HG02763 (cell line): ENCODE measurements around the gene DOCK2.
"Not testable (repeated sequence)": the region's sequence is repeated elsewhere in the genome, so short reads cannot be mapped to it uniquely, and the experiment has no call there.

Experiments used
- ATAC-seq: cut with Tn5 transposase; IDR thresholded peaks from one replicate; pipeline ENCODE4 v1.9.1; 2021; ENCODE audit warnings: mild to moderate bottlenecking, moderate library complexity; ENCODE audit not compliant: unreplicated experiment

DOCK2 gene

DNA sequence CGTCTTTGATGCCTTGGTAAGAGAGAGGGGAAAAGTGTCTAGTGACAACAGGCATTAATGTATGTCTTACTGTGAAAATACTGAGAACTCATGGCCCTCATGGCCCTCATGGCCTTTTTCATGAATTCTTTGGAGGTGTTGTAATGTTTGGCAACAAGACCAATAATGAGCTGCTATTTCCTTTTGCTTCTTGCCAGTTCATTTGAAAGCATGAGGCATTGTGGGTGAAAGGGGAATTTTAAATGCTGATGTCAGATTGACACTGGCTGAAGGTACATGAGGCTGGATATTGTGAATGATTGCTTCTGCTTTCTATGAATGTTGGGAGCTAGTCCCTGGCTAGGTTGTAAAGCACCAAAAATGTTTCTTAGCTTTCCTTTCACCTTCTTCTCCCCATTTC is 79.2 kb downstream of the DOCK2 start:
- no peak for ATAC-seq

DNA sequence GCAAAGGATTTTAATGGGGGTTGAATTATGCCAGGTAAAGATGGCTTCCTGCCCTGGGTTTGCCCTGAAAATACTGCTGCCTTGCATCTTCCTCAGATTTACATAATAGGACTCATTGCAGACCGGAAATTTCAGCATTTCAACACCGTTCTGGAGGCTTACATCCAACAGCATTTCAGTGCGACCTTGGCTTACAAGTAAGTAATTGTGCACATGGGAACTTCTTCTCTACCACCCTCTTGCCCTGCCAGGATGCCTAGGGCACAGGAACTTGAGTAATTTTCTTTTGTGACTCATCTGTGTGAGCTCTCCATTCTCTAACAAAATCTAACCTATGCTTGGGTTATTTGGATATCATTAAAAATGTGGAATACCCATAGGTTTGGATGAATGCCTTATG is 80.2 kb downstream of the DOCK2 start:
- no peak for ATAC-seq

GRCh38 chr5:169719360-169720314 is 82.6 kb downstream of the DOCK2 start:
- ATAC-seq: no peak

DNA sequence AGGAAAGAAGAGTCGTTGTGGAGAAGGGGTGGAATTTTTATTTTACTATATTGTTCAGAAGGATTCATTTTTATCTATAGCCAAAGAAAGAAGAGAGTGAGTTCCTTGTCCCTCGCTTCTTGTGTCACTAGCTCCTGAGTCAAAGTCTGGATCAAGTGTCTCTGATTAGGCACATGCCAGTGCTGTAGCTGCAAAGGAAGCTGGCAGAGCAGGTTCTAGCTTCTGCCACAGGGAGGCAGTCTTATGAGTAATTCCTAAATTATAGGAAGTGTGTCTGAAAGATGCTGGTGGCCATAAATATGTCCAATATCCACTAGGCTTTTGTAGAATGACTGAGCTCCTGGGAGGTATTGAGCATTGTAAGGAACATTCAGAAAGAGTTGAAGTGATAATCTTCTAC is 84.7 kb downstream of the DOCK2 start:
- no peak for ATAC-seq

GRCh38 chr5:169723103-169723831 is 86.2 kb downstream of the DOCK2 start:
- no peak for ATAC-seq

DNA sequence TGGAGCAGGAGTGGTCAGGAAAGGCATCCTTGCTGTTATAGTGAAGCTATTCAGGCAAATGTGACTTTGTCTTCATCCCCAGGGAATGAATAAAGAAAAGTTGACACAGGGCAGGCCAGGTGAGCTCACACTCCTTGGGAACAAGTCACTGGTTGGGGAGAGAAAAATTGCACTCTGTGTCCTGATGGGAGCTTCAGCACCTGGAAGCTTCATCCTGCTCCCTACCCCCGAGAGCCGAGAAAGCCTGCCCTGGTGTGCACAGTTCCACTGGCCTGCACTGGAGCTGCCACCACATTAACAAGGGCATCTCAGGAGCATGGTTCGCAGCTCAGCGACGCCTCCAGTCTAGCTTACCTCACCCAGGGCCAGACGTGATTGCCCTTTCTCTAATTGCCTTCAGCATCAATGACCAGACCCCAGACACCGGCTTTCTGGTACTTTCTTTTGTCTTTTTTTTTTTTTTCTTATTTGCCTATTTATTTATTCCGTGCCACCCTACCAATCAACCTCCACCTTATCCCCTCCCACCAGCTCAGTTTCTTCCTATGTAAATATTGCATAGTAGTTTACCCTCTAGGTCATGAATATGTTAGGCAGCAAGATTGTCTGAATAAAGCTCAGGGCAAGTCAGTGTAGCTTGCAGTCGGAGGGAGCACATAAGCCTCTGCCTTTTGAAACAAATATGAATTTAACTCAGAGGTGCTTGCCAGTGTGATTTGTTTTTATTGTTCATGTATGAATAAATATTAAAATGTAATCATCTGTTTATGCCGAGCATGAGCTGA is 87.4 kb downstream of the DOCK2 start:
- no peak for ATAC-seq

DNA sequence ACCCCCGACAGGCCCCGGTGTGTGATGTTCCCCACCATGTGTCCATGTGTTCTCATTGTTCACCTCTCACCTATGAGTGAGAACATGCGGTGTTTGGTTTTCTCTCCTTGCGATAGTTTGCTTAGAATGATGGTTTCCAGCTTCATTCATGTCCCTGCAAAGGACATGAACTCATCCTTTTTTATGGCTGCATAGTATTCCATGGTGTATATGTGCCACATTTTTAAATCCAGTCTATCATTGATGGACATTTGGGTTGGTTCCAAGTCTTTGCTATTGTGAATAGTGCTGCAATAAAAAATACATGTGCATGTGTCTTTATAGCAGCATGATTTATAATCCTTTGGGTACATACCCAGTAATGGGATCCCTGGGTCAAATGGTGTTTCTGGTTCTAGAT is 88.6 kb downstream of the DOCK2 start:
- not testable (repeated sequence) for ATAC-seq

DNA sequence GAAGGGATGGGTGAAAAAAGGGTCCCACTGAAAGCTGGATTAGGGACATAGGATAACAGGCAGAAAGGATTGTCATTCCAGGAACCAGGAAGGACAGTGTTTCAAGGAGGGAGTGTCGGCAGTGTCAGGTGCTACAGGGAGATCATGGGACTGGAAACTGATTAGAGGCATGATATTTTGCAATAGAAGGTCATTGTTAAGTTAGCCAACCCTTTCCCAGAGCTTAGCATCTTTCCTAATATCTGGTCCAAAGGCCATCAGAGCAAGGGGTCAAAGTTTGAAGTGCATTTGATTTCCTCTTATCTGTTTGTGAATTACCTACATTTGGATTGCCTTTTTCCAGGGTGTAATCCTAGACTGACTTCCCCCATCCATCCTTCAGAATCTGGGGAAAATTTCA is 91.3 kb downstream of the DOCK2 start:
- ATAC-seq: no peak

DNA sequence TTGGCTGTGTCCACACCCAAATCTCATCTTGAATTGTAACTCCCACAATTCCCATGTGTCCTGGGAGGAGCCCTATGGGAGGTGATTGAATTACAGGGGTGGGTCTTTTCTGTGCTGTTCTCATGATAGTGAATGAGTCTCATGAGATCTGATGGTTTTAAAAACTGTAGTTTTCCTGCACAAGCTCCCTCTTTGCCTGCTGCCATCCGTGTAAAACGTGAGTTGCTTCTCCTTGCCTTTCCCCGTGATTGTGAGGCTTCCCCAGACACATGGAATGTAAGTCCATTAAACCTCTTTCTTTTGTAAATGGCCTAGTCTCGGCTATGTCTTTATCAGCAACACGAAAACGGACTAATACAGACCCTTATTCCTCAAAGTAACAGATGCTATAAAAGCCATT is 94.1 kb downstream of the DOCK2 start:
- ATAC-seq: no peak

GRCh38 chr5:169732841-169733240 is 95.8 kb downstream of the DOCK2 start:
- no peak for ATAC-seq

DNA sequence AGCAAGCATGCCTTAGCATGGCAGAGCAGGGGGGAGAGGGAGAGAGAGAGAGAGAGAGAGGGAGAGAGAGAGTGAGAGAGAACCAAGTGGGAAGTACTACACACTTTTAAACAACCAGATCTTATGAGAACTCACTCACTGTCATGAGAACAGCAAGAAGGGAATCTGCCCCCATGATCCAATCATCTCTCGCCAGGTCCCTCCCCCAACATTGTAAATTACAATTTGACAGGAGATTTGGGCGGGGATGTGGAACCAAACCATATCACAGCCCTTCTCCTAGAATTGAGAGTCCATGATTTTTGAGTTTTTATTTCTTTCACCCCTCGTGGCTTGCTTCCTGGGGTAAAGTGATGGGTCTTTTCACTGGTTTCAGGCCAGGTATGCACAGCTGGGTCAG is 98.8 kb downstream of the DOCK2 start:
- ATAC-seq: no peak

DNA sequence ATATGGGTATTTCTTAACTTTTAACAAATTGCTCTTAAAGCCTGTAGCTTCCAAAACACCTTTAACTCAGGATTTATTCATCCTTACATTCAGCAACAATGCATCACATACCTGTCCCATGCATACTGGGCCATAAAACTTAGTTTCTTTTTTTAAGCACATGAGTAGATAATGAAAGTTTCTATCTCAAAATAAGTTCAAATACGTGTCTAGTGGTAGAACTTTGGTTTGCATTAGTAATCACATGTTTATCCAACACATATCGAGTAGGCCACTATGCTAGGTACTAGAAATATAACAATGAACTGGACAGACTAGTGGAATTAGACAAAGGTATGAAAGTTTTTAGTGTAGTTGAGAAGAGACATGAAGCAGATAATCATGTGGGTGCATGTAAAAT is 99.6 kb downstream of the DOCK2 start:
- ATAC-seq: no peak

- ATAC-seq: no peak
Observed at GRCh38 chr5:169740435-169740834, 103.4 kb downstream of the DOCK2 start.

DNA sequence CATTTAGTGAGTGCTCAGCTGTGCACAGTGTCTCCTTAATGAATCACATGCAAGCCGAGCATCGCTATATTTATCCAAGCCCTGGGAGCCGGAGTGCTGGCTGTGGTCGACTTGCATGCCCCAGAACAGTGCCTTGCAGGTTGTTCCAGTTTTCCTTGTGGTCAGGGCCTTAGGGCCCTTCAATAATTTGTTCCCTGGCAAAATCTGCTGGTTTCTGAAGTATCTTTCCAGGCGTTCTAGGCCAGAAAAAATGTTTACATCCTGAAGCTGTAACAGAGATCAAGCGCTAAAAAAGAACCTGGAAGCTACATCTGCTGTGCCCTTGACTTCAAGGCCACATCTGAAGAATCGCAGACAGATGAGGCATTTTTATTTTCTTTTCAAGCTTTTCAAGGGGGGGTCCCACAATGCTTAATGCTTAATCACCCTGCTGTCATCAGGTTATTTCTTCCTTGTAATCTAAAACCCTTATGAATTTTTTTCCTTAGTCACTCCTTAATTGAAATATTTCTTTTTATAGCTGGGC is 105.8 kb downstream of the DOCK2 start:
- no peak for ATAC-seq

- no peak for ATAC-seq
Observed at GRCh38 chr5:169744336-169744735, 107.3 kb downstream of the DOCK2 start.

- ATAC-seq: no peak
Observed at GRCh38 chr5:169745441-169746146, 108.5 kb downstream of the DOCK2 start.

GRCh38 chr5:169746147-169746694 is 109.1 kb downstream of the DOCK2 start:
- no peak for ATAC-seq

- ATAC-seq: no peak
Observed at GRCh38 chr5:169748174-169748573, 111.1 kb downstream of the DOCK2 start.

- ATAC-seq: no peak
Observed at GRCh38 chr5:169749295-169749694, 112.2 kb downstream of the DOCK2 start.

- no peak for ATAC-seq
Observed at GRCh38 chr5:169751490-169751889, 114.4 kb downstream of the DOCK2 start.
